Right ventricle myocardium superior (tissue), 1 donor: ENCODE data around the gene SUPT5H. TPM values are rescaled to one million over a fixed set of nuclear protein-coding genes. Genes with fewer than 3 reads are reported as not detected.

Experiments
- ATAC-seq: fragments of 200-7000 bp; cut with Tn5 transposase; one replicate; pipeline ENCODE4 v1.9.1; 2020; ENCODE audit warnings: mild to moderate bottlenecking; ENCODE audit not compliant: poor library complexity
- DNase-seq: peaks from one replicate; pipeline ENCODE4 v3.0.0-alpha.2; 2020
- intact Hi-C: fragments of 100-400 bp; cut with DNase I; formaldehyde crosslinking; loops from one replicate; pipeline ENCODE4 v1.11.2; 2022
- total RNA-seq: library from RNA; stranded (reverse); fragmentation: NEBNext Ultra II Directional; extraction: Animal tissue kit (Norgen Biotek cat#: 25700); gene quantifications from one replicate; pipeline ENCODE4 v1.2.1, GENCODE V29; 2021
- donor health status: DM: no; HTN: yes; CAD: no; lungs with severe emphysema.

The SUPT5H gene
- total RNA-seq, 1 donor from 2014 or later, result 82.6 TPM

DNA sequence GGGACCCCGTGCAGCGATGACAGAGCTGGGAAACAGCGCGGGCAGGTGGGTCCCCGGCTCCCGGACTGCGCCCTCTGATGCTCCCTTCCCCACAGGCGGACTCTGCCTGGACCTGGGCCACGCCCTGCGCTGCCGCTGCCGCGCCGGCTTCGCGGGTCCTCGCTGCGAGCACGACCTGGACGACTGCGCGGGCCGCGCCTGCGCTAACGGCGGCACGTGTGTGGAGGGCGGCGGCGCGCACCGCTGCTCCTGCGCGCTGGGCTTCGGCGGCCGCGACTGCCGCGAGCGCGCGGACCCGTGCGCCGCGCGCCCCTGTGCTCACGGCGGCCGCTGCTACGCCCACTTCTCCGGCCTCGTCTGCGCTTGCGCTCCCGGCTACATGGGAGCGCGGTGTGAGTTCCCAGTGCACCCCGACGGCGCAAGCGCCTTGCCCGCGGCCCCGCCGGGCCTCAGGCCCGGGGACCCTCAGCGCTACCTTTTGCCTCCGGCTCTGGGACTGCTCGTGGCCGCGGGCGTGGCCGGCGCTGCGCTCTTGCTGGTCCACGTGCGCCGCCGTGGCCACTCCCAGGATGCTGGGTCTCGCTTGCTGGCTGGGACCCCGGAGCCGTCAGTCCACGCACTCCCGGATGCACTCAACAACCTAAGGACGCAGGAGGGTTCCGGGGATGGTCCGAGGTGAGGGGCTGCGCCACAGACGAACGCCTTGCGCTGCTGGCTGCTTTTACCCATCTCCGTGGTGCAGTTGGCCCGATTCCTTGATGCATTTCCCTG is 61.7 kb downstream of the SUPT5H start:
- intact Hi-C loops, result no loop called here
- DNase-seq, result no peak

DNA sequence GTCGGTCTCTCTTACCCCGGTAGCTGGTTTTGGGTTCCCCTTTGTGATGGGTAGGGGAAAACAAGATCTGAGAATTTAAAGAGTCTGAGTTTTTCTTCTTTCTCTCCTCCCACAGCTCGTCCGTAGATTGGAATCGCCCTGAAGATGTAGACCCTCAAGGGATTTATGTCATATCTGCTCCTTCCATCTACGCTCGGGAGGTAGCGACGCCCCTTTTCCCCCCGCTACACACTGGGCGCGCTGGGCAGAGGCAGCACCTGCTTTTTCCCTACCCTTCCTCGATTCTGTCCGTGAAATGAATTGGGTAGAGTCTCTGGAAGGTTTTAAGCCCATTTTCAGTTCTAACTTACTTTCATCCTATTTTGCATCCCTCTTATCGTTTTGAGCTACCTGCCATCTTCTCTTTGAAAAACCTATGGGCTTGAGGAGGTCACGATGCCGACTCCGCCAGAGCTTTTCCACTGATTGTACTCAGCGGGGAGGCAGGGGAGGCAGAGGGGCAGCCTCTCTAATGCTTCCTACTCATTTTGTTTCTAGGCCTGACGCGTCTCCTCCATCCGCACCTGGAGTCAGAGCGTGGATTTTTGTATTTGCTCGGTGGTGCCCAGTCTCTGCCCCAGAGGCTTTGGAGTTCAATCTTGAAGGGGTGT is 62.5 kb downstream of the SUPT5H start:
- ATAC-seq (no peak), DNase-seq (no peak)
- intact Hi-C loops, result no loop called here

More for the DNA sequence above, 61.7 kb downstream of the SUPT5H start:
- no peak for ATAC-seq

- intact Hi-C loops, result no loop called here
- DNase-seq (no peak), ATAC-seq (no peak)
These were observed 63.2 kb downstream of the SUPT5H start for GRCh38 chr19:39508629-39509028.

DNA sequence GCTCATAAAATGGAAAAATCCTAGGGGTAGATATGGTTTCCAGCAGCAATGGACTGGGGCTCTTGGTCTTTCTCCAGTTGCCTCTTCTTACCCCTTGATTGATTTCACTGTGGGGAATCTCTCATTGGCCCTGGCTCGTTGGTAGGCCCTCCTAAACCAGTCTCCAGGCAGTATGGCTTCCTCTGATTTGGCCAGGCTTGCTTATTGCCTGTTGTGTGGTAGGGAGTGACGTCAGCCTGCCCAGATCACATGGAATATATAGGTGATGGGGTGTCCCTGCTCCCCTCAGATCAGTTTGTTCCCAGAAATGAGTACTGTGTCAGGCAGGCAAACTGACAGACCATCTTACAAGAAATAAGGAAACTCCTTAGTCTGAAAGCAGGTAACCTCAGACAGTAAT is 63.9 kb downstream of the SUPT5H start:
- DNase-seq (no peak), ATAC-seq (no peak)
- intact Hi-C loops, result no loop called here

DNA sequence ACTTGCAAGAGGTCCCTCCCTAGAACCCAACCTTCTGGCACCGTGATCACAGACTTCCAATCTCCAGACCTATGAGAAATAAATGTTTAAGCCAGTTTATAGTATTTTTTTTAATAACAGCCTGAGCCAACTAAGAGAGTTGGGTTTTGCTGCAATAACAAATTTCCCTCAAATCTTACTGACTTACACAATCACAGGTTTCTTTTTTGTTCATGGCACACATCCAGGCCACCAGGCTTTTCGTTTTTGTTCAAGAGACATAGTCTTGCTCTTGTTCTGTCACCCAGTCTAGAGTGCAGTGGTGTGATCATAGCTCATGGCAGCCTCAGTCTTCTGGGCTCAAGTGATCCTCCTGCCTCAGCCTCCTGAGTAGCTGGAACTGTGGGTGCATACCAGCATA is 67.6 kb downstream of the SUPT5H start:
- ATAC-seq (no peak), DNase-seq (no peak)
- intact Hi-C loops, result no loop called here

DNA sequence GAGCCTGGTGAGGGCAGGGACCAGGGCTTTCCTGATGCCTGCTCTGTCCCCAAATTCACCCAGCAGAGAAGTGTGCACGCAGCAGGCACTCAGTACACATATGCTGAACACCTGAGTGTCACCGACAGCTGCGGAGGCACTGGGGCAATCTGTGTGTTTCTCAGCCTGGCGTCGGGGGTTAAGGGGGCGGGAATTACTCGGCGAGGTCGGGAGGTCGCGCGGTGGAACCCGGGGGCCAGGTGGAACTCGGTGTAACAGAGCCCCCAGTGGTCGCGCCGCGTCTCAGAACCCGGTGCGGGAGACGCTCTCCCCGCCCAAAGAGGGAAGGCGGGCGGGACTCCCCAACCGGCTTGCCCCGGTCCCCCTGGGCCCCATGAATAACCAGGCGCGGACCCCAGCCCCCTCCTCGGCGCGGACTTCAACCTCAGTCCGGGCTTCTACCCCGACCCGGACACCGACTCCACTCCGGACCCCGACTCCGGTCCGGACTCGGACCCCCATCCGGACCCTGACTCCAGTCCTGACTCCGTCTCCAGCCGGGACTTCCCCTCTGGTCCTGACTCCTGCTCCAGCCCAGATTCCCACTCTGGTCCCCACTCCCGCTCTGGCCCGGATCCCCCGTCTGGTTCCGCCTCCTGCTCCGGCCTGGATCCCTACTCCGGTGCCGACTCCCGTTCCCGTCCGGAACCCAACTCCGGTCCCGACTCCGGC is 69.6 kb downstream of the SUPT5H start, which contains the start of gene SELENOV:
Gene SELENOV (plus strand): TSS at position 300 of the 711 bp plus-strand sequence. CDS start 74 bp downstream, at position 374.
- intact Hi-C loops, result no loop called here
- DNase-seq (no peak), ATAC-seq (peak; percentile 18)

GRCh38 chr19:39515551-39516191 is 70.3 kb downstream of the SUPT5H start:
- ATAC-seq, result no peak
- intact Hi-C loops, result no loop called here
- DNase-seq, result no peak

DNA sequence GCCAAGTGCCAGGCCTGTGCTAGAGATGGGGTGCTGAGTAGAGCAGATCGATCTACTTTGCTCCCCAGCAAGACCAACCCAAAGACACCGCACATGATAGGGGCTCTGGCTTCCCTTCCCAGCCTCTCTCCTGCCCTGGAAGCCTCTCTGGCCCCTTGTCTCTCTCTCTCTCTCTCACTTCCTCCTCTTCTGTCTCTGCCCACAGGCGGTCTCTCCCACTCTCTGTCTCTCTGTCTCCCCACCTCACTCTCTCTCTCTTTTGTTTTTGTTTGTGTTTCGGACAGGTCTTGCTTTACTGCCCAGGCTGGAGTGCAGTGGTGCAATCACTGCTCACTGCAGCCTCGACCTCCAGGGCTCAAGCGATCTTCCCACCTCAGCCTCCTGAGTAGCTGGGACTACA is 70.9 kb downstream of the SUPT5H start:
- DNase-seq, result no peak
- ATAC-seq, result no peak
- intact Hi-C loops, result no loop called here

GRCh38 chr19:39517432-39517831 is 72.0 kb downstream of the SUPT5H start:
- ATAC-seq (no peak), DNase-seq (no peak)
- intact Hi-C loops, result no loop called here

DNA sequence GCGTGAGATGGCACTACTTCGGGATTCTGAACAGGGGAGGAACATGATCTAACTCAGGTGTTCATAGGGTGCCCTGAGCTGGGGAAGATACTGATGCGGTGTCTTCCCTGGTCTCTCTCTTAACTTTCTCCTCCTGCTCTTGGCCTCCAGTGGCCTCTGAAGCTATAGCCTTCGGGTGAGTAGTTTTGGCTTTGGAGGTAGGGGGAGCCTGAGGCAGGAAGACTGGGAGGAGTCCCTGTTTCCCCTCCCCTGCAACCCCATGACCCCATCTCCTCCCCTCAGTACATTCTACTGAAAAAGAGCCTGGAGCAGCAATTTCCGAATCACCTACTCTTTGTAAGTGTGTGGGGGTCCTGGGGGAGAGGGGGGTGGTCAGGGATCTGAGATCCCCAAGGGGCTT is 73.1 kb downstream of the SUPT5H start:
- intact Hi-C loops, result no loop called here

DNA sequence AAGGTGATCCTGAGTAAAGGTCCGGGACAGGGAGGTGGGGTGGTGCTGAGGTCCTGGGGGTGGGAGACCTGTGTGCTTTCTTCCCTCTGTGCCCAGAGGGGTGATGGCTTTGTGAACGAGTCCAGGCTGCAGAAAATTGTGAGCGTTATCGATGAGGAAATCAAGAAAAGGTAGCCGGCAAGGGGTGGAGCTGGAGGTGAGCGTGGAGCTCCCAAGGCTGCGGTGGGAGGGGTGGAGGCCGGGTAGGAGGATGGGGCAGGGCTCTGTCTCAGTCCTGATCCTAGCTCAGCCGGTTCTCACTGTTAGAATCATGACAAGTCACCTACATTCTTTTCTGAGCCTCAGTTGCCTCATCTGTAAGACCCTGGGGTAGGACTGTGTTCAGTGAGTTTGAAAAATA is 73.6 kb downstream of the SUPT5H start:
- ATAC-seq (no peak), DNase-seq (no peak)
- intact Hi-C loops, result no loop called here

More for the DNA sequence above, 73.1 kb downstream of the SUPT5H start:
- no peak for DNase-seq
- ATAC-seq, result no peak

GRCh38 chr19:39520541-39521484 is 75.4 kb downstream of the SUPT5H start:
- no peak for ATAC-seq
- no peak for DNase-seq
- intact Hi-C loops, result no loop called here

- intact Hi-C loops, result no loop called here
- DNase-seq, result no peak
- ATAC-seq, result no peak
These were observed 79.1 kb downstream of the SUPT5H start for GRCh38 chr19:39524495-39524894.

DNA sequence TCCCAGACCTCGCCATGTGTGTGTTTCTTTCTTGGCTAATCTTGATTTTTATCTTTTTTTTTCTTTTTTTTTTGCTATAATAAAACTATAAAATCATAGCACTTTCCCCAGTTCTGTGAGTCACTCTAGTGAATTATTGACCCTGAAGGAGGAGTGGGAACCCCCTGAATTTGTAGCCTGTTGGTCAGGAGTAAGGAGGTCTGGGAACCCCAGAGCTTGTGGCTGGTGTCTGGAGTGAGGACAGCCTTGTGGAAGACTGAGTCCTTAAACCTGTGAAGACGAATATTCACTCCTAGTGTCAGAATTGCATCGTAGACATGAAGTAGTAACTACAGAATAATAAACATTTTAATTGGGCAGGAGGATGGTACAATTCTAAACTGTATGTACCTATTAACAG is 79.8 kb downstream of the SUPT5H start:
- DNase-seq (no peak), ATAC-seq (no peak)
- intact Hi-C loops, result no loop called here
